ENCODE results near the gene HBA2. TPM values are rescaled to one million over a fixed set of nuclear protein-coding genes. Genes with fewer than 3 reads are reported as not detected.

Gene HBA2
- total RNA-seq, 1 experiment from 2014 or later, result not detected

DNA sequence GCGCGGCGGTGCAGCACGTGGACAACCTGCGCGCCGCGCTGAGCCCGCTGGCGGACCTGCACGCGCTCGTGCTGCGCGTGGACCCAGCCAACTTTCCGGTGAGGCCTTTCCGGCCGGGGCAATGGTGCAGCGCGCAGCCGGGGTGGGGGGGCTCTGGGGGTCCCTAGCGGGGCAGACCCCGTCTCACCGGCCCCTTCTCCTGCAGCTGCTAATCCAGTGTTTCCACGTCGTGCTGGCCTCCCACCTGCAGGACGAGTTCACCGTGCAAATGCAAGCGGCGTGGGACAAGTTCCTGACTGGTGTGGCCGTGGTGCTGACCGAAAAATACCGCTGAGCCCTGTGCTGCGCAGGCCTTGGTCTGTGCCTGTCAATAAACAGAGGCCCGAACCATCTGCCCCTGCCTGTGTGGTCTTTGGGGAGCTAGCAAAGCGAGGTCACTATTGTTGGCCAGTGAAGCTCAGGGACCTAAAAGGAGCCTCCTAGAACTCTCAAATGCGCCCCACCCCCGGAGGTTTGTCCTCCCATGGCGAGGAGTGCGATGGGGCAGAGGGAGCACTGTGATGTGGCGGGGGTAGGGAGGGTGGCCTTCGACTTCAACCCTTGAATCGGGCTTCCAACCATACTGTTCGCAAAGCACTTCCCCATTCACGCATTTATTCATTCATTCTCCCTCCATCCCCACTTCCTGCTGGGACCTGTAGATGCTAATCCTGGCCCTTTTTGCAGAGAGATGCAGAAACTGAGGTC, 6.1 kb upstream of the HBA2 start:
- POLR2A ChIA-PET (ENCODE audit: unreplicated experiment), result no interaction called here
- no peak overlapping the region for H3K4me3 ChIP-seq (ENCODE audit: low read length)
- H3K27ac ChIP-seq (ENCODE audit: low read length), result no peak overlapping the region
- H3K9ac ChIP-seq (ENCODE audit: low read length), result no peak overlapping the region
- H3K36me3 ChIP-seq (ENCODE audit: low read depth, low read length), result no peaks in the 10 kb centered on the region
- ATAC-seq (no peak), DNase-seq (no peak)
- CTCF ChIA-PET, result no interaction called here
- H3K9me3 ChIP-seq (ENCODE audit: low read length), result no peaks in the 10 kb centered on the region
- no peaks in the 10 kb centered on the region for H3K9me2 ChIP-seq (replicated peaks; ENCODE audit: low read length)
- H3K4me1 ChIP-seq (ENCODE audit: insufficient read depth, low read length), result no peaks in the 10 kb centered on the region
- no peaks in the 10 kb centered on the region for H3F3A ChIP-seq (ENCODE audit: low read length, unreplicated experiment)
- intact Hi-C loops (cut with micrococcal nuclease), result no loop called here
- no peaks in the 10 kb centered on the region for H4K20me1 ChIP-seq (ENCODE audit: low read length)
- no peak overlapping the region for H3K4me2 ChIP-seq (ENCODE audit: low read length)
- no peak overlapping the region for H2AFZ ChIP-seq (ENCODE audit: low read length)
- TF ChIP-seq, protein P1, sequence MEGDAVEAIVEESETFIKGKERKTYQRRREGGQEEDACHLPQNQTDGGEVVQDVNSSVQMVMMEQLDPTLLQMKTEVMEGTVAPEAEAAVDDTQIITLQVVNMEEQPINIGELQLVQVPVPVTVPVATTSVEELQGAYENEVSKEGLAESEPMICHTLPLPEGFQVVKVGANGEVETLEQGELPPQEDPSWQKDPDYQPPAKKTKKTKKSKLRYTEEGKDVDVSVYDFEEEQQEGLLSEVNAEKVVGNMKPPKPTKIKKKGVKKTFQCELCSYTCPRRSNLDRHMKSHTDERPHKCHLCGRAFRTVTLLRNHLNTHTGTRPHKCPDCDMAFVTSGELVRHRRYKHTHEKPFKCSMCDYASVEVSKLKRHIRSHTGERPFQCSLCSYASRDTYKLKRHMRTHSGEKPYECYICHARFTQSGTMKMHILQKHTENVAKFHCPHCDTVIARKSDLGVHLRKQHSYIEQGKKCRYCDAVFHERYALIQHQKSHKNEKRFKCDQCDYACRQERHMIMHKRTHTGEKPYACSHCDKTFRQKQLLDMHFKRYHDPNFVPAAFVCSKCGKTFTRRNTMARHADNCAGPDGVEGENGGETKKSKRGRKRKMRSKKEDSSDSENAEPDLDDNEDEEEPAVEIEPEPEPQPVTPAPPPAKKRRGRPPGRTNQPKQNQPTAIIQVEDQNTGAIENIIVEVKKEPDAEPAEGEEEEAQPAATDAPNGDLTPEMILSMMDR (conservative IDR thresholded peaks at IDR 0.05; ENCODE audit: low read depth, low read length), result no peak
- no peak for TF ChIP-seq EZH2phosphoT487 (IDR thresholded peaks at IDR 0.05; ENCODE audit: borderline replicate concordance, low read length)
- no peak for TF ChIP-seq EZH2 (IDR thresholded peaks at IDR 0.05; ENCODE audit: low read length, unreplicated experiment)
- BruUV-seq (replicated peaks), result no TSS peak
- peaks cover 20% of the 10 kb centered on the region for H3K27me3 ChIP-seq (ENCODE audit: low read length)
- no peaks in the 10 kb centered on the region for H3K79me2 ChIP-seq (ENCODE audit: low read length)

DNA sequence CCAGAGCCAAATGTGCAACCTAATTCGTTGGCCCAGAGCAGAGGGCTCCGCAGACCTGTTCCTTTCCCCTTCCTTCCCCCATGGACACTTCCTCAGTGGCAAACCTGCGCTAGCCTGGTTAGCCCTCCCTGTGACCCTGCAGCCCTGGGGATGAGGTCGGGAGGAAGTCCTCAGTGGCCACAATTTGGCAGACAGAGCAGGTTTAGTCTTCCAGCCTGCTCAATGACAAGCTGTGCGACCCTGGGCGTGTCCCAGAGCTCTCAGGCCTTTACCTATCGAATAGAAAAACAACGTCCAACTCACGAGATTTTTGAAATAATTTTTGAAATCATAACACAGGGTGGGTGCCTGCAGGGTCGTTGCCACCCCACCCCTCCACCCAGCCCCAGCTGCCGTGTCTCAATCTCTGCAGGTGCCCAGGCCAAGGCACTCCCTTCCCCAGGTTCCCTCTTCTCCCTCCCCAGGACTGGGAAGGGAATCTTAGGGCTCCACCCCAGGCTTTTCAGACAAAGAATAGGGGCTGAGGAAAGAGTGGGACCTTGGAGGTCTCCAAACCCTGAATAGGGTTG, 5.5 kb upstream of the HBA2 start:
- Histone ChIP-seq H3K27me3 (ENCODE audit: low read length) (peaks cover 20% of the 10 kb centered on the region), H3K36me3 (ENCODE audit: low read depth, low read length) (no peaks in the 10 kb centered on the region), H3K4me2 (ENCODE audit: low read length) (no peak overlapping the region), H3K9me3 (ENCODE audit: low read length) (no peaks in the 10 kb centered on the region), H3K79me2 (ENCODE audit: low read length) (no peaks in the 10 kb centered on the region), H4K20me1 (ENCODE audit: low read length) (no peaks in the 10 kb centered on the region), H2AFZ (ENCODE audit: low read length) (no peak overlapping the region), H3K4me3 (ENCODE audit: low read length) (no peak overlapping the region), H3K4me1 (ENCODE audit: insufficient read depth, low read length) (no peaks in the 10 kb centered on the region), H3K9me2 (replicated peaks; ENCODE audit: low read length) (no peaks in the 10 kb centered on the region), H3K9ac (ENCODE audit: low read length) (no peak overlapping the region), H3F3A (ENCODE audit: low read length, unreplicated experiment) (no peaks in the 10 kb centered on the region), H3K27ac (ENCODE audit: low read length) (no peak overlapping the region)
- intact Hi-C loops (cut with micrococcal nuclease), result no loop called here
- POLR2A ChIA-PET (ENCODE audit: unreplicated experiment), result no interaction called here
- no TSS peak for BruUV-seq (replicated peaks)
- ATAC-seq (no peak), DNase-seq (no peak)
- CTCF ChIA-PET, result no interaction called here
- TF ChIP-seq, protein P1 (conservative IDR thresholded peaks at IDR 0.05; ENCODE audit: low read depth, low read length), result no peak
- no peak for TF ChIP-seq EZH2phosphoT487 (IDR thresholded peaks at IDR 0.05; ENCODE audit: borderline replicate concordance, low read length)

DNA sequence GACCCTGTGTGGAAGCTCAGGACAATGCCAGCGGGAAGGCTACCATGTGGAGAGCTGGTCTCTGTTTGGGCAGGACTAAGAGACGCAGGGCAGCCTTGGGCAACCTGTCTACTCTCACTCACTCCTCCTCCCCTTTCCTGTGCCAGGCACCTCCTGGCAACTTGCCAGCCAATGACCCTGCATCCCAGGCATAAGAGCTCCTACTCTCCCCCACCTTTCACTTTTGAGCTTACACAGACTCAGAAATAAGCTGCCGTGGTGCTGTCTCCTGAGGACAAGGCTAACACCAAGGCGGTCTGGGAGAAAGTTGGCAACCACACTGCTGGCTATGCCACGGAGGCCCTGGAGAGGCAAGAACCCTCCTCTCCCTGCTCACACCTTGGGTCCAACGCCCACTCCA, 4.3 kb upstream of the HBA2 start:
- H3K9me2 ChIP-seq (replicated peaks; ENCODE audit: low read length), result no peaks in the 10 kb centered on the region
- no peaks in the 10 kb centered on the region for H3K36me3 ChIP-seq (ENCODE audit: low read depth, low read length)
- DNase-seq (no peak), ATAC-seq (no peak)
- H3K27ac ChIP-seq (ENCODE audit: low read length), result no peak overlapping the region
- no TSS peak for BruUV-seq (replicated peaks)
- H3K9ac ChIP-seq (ENCODE audit: low read length), result no peak overlapping the region
- H3K4me2 ChIP-seq (ENCODE audit: low read length), result no peak overlapping the region
- H3K4me3 ChIP-seq (ENCODE audit: low read length), result no peak overlapping the region
- H4K20me1 ChIP-seq (ENCODE audit: low read length), result no peaks in the 10 kb centered on the region
- H3F3A ChIP-seq (ENCODE audit: low read length, unreplicated experiment), result no peaks in the 10 kb centered on the region
- H3K9me3 ChIP-seq (ENCODE audit: low read length), result no peaks in the 10 kb centered on the region
- H3K79me2 ChIP-seq (ENCODE audit: low read length), result no peaks in the 10 kb centered on the region
- intact Hi-C loops (cut with micrococcal nuclease), result no loop called here
- H3K4me1 ChIP-seq (ENCODE audit: insufficient read depth, low read length), result no peaks in the 10 kb centered on the region
- ChIA-PET CTCF (no interaction called here), POLR2A (ENCODE audit: unreplicated experiment) (no interaction called here)
- H2AFZ ChIP-seq (ENCODE audit: low read length), result no peak overlapping the region
- TF ChIP-seq, protein P1 (conservative IDR thresholded peaks at IDR 0.05; ENCODE audit: low read depth, low read length), result no peak
- TF ChIP-seq EZH2phosphoT487 (IDR thresholded peaks at IDR 0.05; ENCODE audit: borderline replicate concordance, low read length), result no peak
- no peak for TF ChIP-seq EZH2 (IDR thresholded peaks at IDR 0.05; ENCODE audit: low read length, unreplicated experiment)
- H3K27me3 ChIP-seq (ENCODE audit: low read length), result peaks cover 20% of the 10 kb centered on the region

Measured in PC-3 (cell line).